B cell (primary cell): ENCODE data around the gene RIOK2. TPM values are rescaled to one million over a fixed set of nuclear protein-coding genes. Genes with fewer than 3 reads are reported as not detected.

ENCODE experiments used
- ATAC-seq: fragments of 200-7000 bp; cut with Tn5 transposase; one replicate; pipeline ENCODE4 v1.10.0; 2021; ENCODE audit warnings: low read depth, mild to moderate bottlenecking, moderate number of reproducible peaks, moderate library complexity
- CTCF ChIA-PET: fragments of 350-600 bp; sonication (Branson Sonifier 250); formaldehyde crosslinking; loops from one replicate; lab custom pipeline; 2021; ENCODE audit warnings: antibody characterized with exemption, inconsistent platforms; lab: Charles Lee
- POLR2A ChIA-PET: fragments of 350-600 bp; sonication (Branson Sonifier 250); formaldehyde crosslinking; loops from one replicate; lab custom pipeline; 2021; ENCODE audit warnings: antibody characterized with exemption; lab: Charles Lee
- DNase-seq: peaks from one replicate; pipeline ENCODE4 v3.0.0; 2013
- H2AFZ ChIP-seq: 2 replicates; pipeline ENCODE4 v1.6.1; 2012; ENCODE audit warnings: mild to moderate bottlenecking, low read depth, low read length; ENCODE audit not compliant: insufficient read depth, poor library complexity, severe bottlenecking
- H3K27ac ChIP-seq, 2 donors: 1 replicate in 1 of 2; 2 replicates in 1 of 2; pipeline ENCODE4 v1.5.1; 2012 to 2013; ENCODE audit warnings: low read length in 2 of 2, mild to moderate bottlenecking in 2 of 2, moderate library complexity in 1 of 2
- H3K27me3 ChIP-seq, 4 experiments: fragments of 200-600 bp in 1 of 4; sonication (generic) in 1 of 4; replicated peaks in 1 of 4; 1 replicate in 2 of 4; 2 replicates in 2 of 4; pipeline versions ENCODE4 v1.6.1 to v1.7.0; 2013 to 2016; ENCODE audit warnings: low read length in 3 of 4, mild to moderate bottlenecking in 2 of 4, mixed read lengths in 1 of 4, moderate library complexity in 1 of 4; ENCODE audit not compliant: insufficient read depth in 4 of 4, control insufficient read depth in 3 of 4; ENCODE audit errors: control extremely low read depth in 1 of 4
- H3K36me3 ChIP-seq, 2 experiments: replicated peaks in 1 of 2; 1 replicate in 1 of 2; 2 replicates in 1 of 2; pipeline versions ENCODE4 v1.6.1 to v1.7.1; 2013; ENCODE audit warnings: low read length in 1 of 2; ENCODE audit not compliant: insufficient read depth in 2 of 2, control insufficient read depth in 1 of 2; ENCODE audit errors: control extremely low read depth in 1 of 2, extremely low read depth in 1 of 2
- H3K4me1 ChIP-seq, 2 donors: fragments of 200-600 bp in 1 of 2; sonication (generic) in 1 of 2; 1 replicate in 1 of 2; 2 replicates in 1 of 2; pipeline versions ENCODE4 v1.5.1 to v1.6.1; 2013 to 2017; ENCODE audit warnings: low read length in 2 of 2; ENCODE audit not compliant: control insufficient read depth in 2 of 2, insufficient read depth in 2 of 2
- H3K4me2 ChIP-seq: replicated peaks from 2 replicates; pipeline ENCODE3; 2012; ENCODE audit warnings: mild to moderate bottlenecking, low read depth, low read length; ENCODE audit not compliant: poor library complexity, severe bottlenecking
- H3K4me3 ChIP-seq, 5 experiments: fragments of 200-600 bp in 1 of 5; sonication (generic) in 1 of 5; 1 replicate in 3 of 5; 2 replicates in 2 of 5; pipeline versions ENCODE4 v1.5.1 to v1.7.0; 2011 to 2016; ENCODE audit warnings: low read length in 4 of 5, mild to moderate bottlenecking in 4 of 5, low read depth in 2 of 5, control low read depth in 1 of 5, moderate library complexity in 1 of 5; ENCODE audit not compliant: insufficient read depth in 1 of 5; ENCODE audit errors: control extremely low read depth in 1 of 5, extremely low read depth in 1 of 5
- H3K79me2 ChIP-seq: fragments of 200-600 bp; sonication (generic); one replicate; pipeline ENCODE4 v1.6.0; 2016; ENCODE audit warnings: low read length; ENCODE audit not compliant: control insufficient read depth, insufficient read depth
- H3K9ac ChIP-seq: fragments of 200-600 bp; sonication (generic); 2 replicates; pipeline ENCODE4 v1.6.1; 2017; ENCODE audit warnings: mild to moderate bottlenecking, low read length, moderate library complexity
- H3K9me3 ChIP-seq, 3 donors: one replicate each; pipeline versions ENCODE4 v1.6.1 to v1.7.1; 2013; ENCODE audit warnings: low read length in 2 of 3; ENCODE audit not compliant: control insufficient read depth in 2 of 3, insufficient read depth in 1 of 3; ENCODE audit errors: control extremely low read depth in 1 of 3
- H4K20me1 ChIP-seq: 2 replicates; pipeline ENCODE4 v1.6.0; 2012; ENCODE audit warnings: mild to moderate bottlenecking, low read length; ENCODE audit not compliant: insufficient read depth, control insufficient read depth, poor library complexity, severe bottlenecking
- H3K27ac Mint-ChIP-seq: one replicate; pipeline ENCODE4 v1.8.0; 2021; ENCODE audit warnings: mixed read lengths
- H3K27me3 Mint-ChIP-seq: one replicate; pipeline ENCODE4 v1.8.0; 2021; ENCODE audit warnings: mixed read lengths
- H3K4me1 Mint-ChIP-seq: one replicate; pipeline ENCODE4 v1.8.0; 2021; ENCODE audit warnings: mixed read lengths
- H3K4me3 Mint-ChIP-seq: one replicate; pipeline ENCODE4 v1.8.0; 2021; ENCODE audit warnings: mixed read lengths
- H3K9me3 Mint-ChIP-seq: one replicate; pipeline ENCODE4 v1.8.0; 2022; ENCODE audit warnings: mixed read lengths; ENCODE audit not compliant: insufficient read depth
- CTCF ChIP-seq: fragments of 200-600 bp; IDR thresholded peaks from one replicate; pipeline ENCODE4 v1.8.0; 2022; ENCODE audit warnings: antibody characterized with exemption, mild to moderate bottlenecking
- EZH2 ChIP-seq: IDR thresholded peaks from 2 replicates; pipeline ENCODE4 v1.6.1; 2012; ENCODE audit warnings: borderline replicate concordance, low read depth, mild to moderate bottlenecking, moderate library complexity, low read length; ENCODE audit not compliant: insufficient read depth, poor library complexity, severe bottlenecking
- WGBS: methylation state at CpG from one replicate; pipeline ENCODE4 v1.1.5; 2013; ENCODE audit warnings: missing lambda C conversion rate; ENCODE audit not compliant: insufficient coverage; 5-methylcytosine and 5-hydroxymethylcytosine counted together
- intact Hi-C: fragments of 100-400 bp; cut with micrococcal nuclease; formaldehyde crosslinking; loops from one replicate; pipeline ENCODE4 v1.10.0; 2022
- polyA plus RNA-seq: library from polyadenylated mRNA; depleted of rRNA; stranded (reverse); fragments of >200 nt; gene quantifications from 2 replicates; pipeline ENCODE4 v1.2.3, GENCODE V29; 2012
- total RNA-seq, 2 donors: library from RNA; stranded (reverse); fragments of 120-200 nt in 1 of 2; gene quantifications; 1 replicate in 1 of 2; 2 replicates in 1 of 2; pipeline versions ENCODE4 v1.2.3 to v1.2.4, GENCODE V29; 2013 to 2022

Gene RIOK2
- total and polyA plus RNA-seq, 2 donors (not counting 1 experiment from before 2014, with no cell fraction given), result 3.5 to 37.2 TPM

- Mint-ChIP-seq H3K4me1 (peaks cover 5% of the 10 kb centered on the region), H3K4me3 (no peak overlapping the region), H3K27me3 (peaks cover 12% of the 10 kb centered on the region), H3K27ac (no peak overlapping the region), H3K9me3 (no peaks in the 10 kb centered on the region)
- no peak for DNase-seq
- Histone ChIP-seq H3K4me1 (peaks cover under 1 to 1% of the 10 kb centered on the region in 2 donors), H3K27ac (no peak overlapping the region), H3K79me2 (peaks cover 4% of the 10 kb centered on the region), H3K4me3 (no peak overlapping the region), H3K9me3 (no peaks in the 10 kb centered on the region), H3K4me2 (no peak overlapping the region), H3K9ac (no peak overlapping the region), H2AFZ (no peak overlapping the region), H3K36me3 (peaks cover 3 to 11% of the 10 kb centered on the region in 2 experiments), H4K20me1 (peaks cover 9% of the 10 kb centered on the region), H3K27me3 (no peaks in the 10 kb centered on the region)
- POLR2A ChIA-PET, result no interaction called here
- CTCF ChIA-PET, result no interaction called here
- TF ChIP-seq CTCF, result no peak
- TF ChIP-seq EZH2, result no peak
- WGBS, result 83% methylated on average over 1 of the region's 2 CpGs
- no peak for ATAC-seq
- intact Hi-C loops, result no loop called here
Observed at GRCh38 chr5:97124335-97124734, 58.7 kb downstream of the RIOK2 start.

- H3K4me1 ChIP-seq, result peaks cover 9 to 11% of the 10 kb centered on the region in 2 donors
- ChIA-PET CTCF (interaction anchor here (0.8 kb wide), 1 partner anchor 12 kb away, joined by 3 read pairs; no protein-coding TSS in a partner anchor), POLR2A (no interaction called here)
- H3K27me3 ChIP-seq, result no peaks in the 10 kb centered on the region
- H4K20me1 ChIP-seq, result peaks cover 9% of the 10 kb centered on the region
- WGBS, result 100% methylated on average over 3 of the region's 5 CpGs
- no peak overlapping the region for H2AFZ ChIP-seq
- no peak overlapping the region for H3K27ac ChIP-seq
- intact Hi-C loops, result no loop called here
- Mint-ChIP-seq H3K27ac (no peak overlapping the region), H3K4me3 (no peak overlapping the region), H3K27me3 (peaks cover 12% of the 10 kb centered on the region), H3K4me1 (peaks cover 9% of the 10 kb centered on the region), H3K9me3 (no peaks in the 10 kb centered on the region)
- no peak overlapping the region for H3K4me3 ChIP-seq
- no peak for DNase-seq
- H3K9ac ChIP-seq, result no peak overlapping the region
- H3K9me3 ChIP-seq, result no peaks in the 10 kb centered on the region
- no peak for TF ChIP-seq CTCF
- TF ChIP-seq EZH2, result no peak
- H3K4me2 ChIP-seq, result no peak overlapping the region
- peaks cover 3 to 11% of the 10 kb centered on the region in 2 experiments for H3K36me3 ChIP-seq
- ATAC-seq, result no peak
- peaks cover 4% of the 10 kb centered on the region for H3K79me2 ChIP-seq
Observed at GRCh38 chr5:97121848-97122247, 61.2 kb downstream of the RIOK2 start.
